HepG2 (cell line): Measurements from ENCODE around the gene CDH22. TPM values are rescaled to one million over a fixed set of nuclear protein-coding genes. Genes with fewer than 3 reads are reported as not detected.
A peak's percentile ranks its signal among the peaks of the same experiment; 100 is the strongest.

ENCODE experiments used
- ATAC-seq: fragments of 200-7000 bp; cut with Tn5 transposase; 3 replicates; pipeline ENCODE4 v1.9.1; 2020; ENCODE audit warnings: mild to moderate bottlenecking, moderate library complexity
- BruUV-seq: library from RNA; stranded (reverse); fragments of 400-500 nt; replicated peaks from 2 replicates; lab custom pipeline; 2021; lab: Mats Ljungman, UMichigan
- CTCF ChIA-PET: fragments of 300-600 bp; formaldehyde crosslinking; extraction: SDS; loops from one replicate; lab custom pipeline; 2021; ENCODE audit warnings: low total read pairs, inconsistent platforms, low intra/inter-chr PET ratio; lab: Yijun Ruan, JAX
- POLR2A ChIA-PET: fragments of 350-600 bp; sonication (Branson Sonifier 250); formaldehyde crosslinking; loops from one replicate; lab custom pipeline; 2020; ENCODE audit warnings: antibody characterized with exemption, inconsistent platforms; lab: Yijun Ruan, JAX
- DNase-seq: peaks from one replicate; pipeline ENCODE4 v3.0.0-alpha.2; 2015; ENCODE audit warnings: low spot score
- FAIRE-seq: peaks from 3 replicates; lab custom pipeline; 2011; peaks lifted over from hg19 to GRCh38; lab: Jason Lieb, UNC
- H2AFZ ChIP-seq: one replicate; pipeline ENCODE4 v1.6.1; 2011; ENCODE audit warnings: low read length, inconsistent platforms
- H3K27ac ChIP-seq: fragments of 300-600 bp; 3 replicates; pipeline ENCODE4 v1.8.0; 2011; ENCODE audit warnings: mixed run types, mild to moderate bottlenecking, mixed read lengths, low read length, inconsistent platforms; ENCODE audit not compliant: insufficient read depth; ENCODE audit errors: extremely low read length
- H3K27me3 ChIP-seq, 2 experiments: fragments of 200-600 bp in 1 of 2; 2 replicates in 1 of 2; 3 replicates in 1 of 2; pipeline versions ENCODE4 v1.6.0 to v1.8.0; 2011; ENCODE audit warnings: low read length in 2 of 2, mild to moderate bottlenecking in 2 of 2, moderate library complexity in 2 of 2, inconsistent platforms in 1 of 2; ENCODE audit not compliant: insufficient read depth in 2 of 2, control insufficient read depth in 1 of 2
- H3K36me3 ChIP-seq, 2 experiments: fragments of 200-600 bp in 1 of 2; replicated peaks in 1 of 2; 2 replicates in 1 of 2; 3 replicates in 1 of 2; pipeline versions ENCODE4 v1.5.1 to v1.8.0; 2011; ENCODE audit warnings: low read length in 2 of 2, inconsistent platforms in 1 of 2; ENCODE audit not compliant: insufficient read depth in 2 of 2, control insufficient read depth in 1 of 2
- H3K4me1 ChIP-seq: 2 replicates; pipeline ENCODE4 v1.5.1; 2012; ENCODE audit warnings: low read length, inconsistent platforms; ENCODE audit not compliant: insufficient read depth
- H3K4me2 ChIP-seq: 2 replicates; pipeline ENCODE4 v1.6.0; 2011; ENCODE audit warnings: low read depth, low read length, inconsistent platforms
- H3K4me3 ChIP-seq, 3 experiments: fragments of 200-600 bp in 1 of 3; sonication (generic), shearing (Covaris generic) in 1 of 3; replicated peaks in 1 of 3; 2 replicates each; pipeline ENCODE4 v1.5.1; 2011 to 2016; ENCODE audit warnings: low read length in 3 of 3, inconsistent platforms in 2 of 3, low read depth in 2 of 3, mild to moderate bottlenecking in 2 of 3, control low read depth in 1 of 3, mixed read lengths in 1 of 3; ENCODE audit not compliant: insufficient read depth in 1 of 3
- H3K79me2 ChIP-seq: one replicate; pipeline ENCODE4 v1.6.1; 2011; ENCODE audit warnings: low read length, inconsistent platforms; ENCODE audit not compliant: insufficient read depth
- H3K9ac ChIP-seq: 2 replicates; pipeline ENCODE4 v1.6.0; 2011; ENCODE audit warnings: mild to moderate bottlenecking, low read depth, low read length, inconsistent platforms; ENCODE audit not compliant: insufficient read depth
- H3K9me3 ChIP-seq: 2 replicates; pipeline ENCODE4 v1.5.1; 2012; ENCODE audit warnings: mild to moderate bottlenecking, low read length
- H4K20me1 ChIP-seq: 2 replicates; pipeline ENCODE4 v1.6.0; 2011; ENCODE audit warnings: inconsistent platforms, mild to moderate bottlenecking, low read length, moderate library complexity; ENCODE audit not compliant: insufficient read depth
- ADNP ChIP-seq: sonication (generic); formaldehyde crosslinking; IDR thresholded peaks from 2 replicates; pipeline ENCODE4 v1.4.0; 2020; ENCODE audit warnings: missing genetic modification reagents
- MED1 ChIP-seq: sonication (generic); formaldehyde crosslinking; IDR thresholded peaks from 2 replicates; pipeline ENCODE4 v1.4.0; 2020; ENCODE audit warnings: missing genetic modification reagents
- RBM39 ChIP-seq: fragments of 200-400 bp; formaldehyde crosslinking; IDR thresholded peaks from one replicate; pipeline ENCODE4 v1.6.1; 2018; ENCODE audit warnings: antibody characterized with exemption, mild to moderate bottlenecking, low read depth, low read length; ENCODE audit not compliant: poor library complexity, severe bottlenecking
- ZBTB10 ChIP-seq: sonication (generic); formaldehyde crosslinking; IDR thresholded peaks from 2 replicates; pipeline ENCODE4 v1.4.0; 2020; ENCODE audit warnings: missing genetic modification reagents, borderline replicate concordance
- ZBTB3 ChIP-seq: sonication (generic); formaldehyde crosslinking; IDR thresholded peaks from 2 replicates; pipeline ENCODE4 v1.4.0; 2020; ENCODE audit warnings: low read depth, mild to moderate bottlenecking, moderate library complexity, missing genetic modification reagents, borderline replicate concordance
- ZNF138 ChIP-seq: sonication (generic); formaldehyde crosslinking; IDR thresholded peaks from 2 replicates; pipeline ENCODE4 v1.5.0; 2020; ENCODE audit warnings: mild to moderate bottlenecking, low read depth, missing genetic modification reagents
- ZNF574 ChIP-seq: sonication (generic); formaldehyde crosslinking; IDR thresholded peaks from 2 replicates; pipeline ENCODE4 v1.4.0; 2020; ENCODE audit warnings: missing genetic modification reagents
- ZNF703 ChIP-seq: sonication (generic); formaldehyde crosslinking; IDR thresholded peaks from 2 replicates; pipeline ENCODE4 v1.5.1; 2020; ENCODE audit warnings: missing genetic modification reagents, mild to moderate bottlenecking, moderate library complexity, borderline replicate concordance
- WGBS: methylation state at CpG from one replicate; pipeline ENCODE4 v1.1.6; 2017; ENCODE audit warnings: low lambda C conversion rate; 5-methylcytosine and 5-hydroxymethylcytosine counted together
- in situ Hi-C: cut with HindIII; loops from 2 replicates; pipeline ENCODE4 v1.10.0; 2017; ENCODE audit warnings: low pct_unique_long_range_greater_than_20kb; ENCODE audit not compliant: extremely low pct_ligation_motif_present
- intact Hi-C: fragments of 100-400 bp; cut with micrococcal nuclease; formaldehyde crosslinking; loops from one replicate; pipeline ENCODE4 v1.10.0; 2022; ENCODE audit not compliant: unreplicated experiment
- polyA plus RNA-seq, 8 experiments: library from polyadenylated mRNA; depleted of rRNA in 3 of 8; stranded (reverse) in 7 of 8; unstranded in 1 of 8; fragments of >200 nt; fragmentation: Illumina TruSeq in 4 of 8; extraction: Trizol in 4 of 8; gene quantifications; 2 replicates each; pipeline versions ENCODE4 v1.2.1 to v1.2.3, GENCODE V29; 2011 to 2016; ENCODE audit warnings: low read depth in 4 of 8, missing spikeins in 1 of 8, mixed read lengths in 1 of 8; ENCODE audit not compliant: insufficient read depth in 1 of 8
- total RNA-seq, 5 experiments: library from RNA; depleted of rRNA; stranded (reverse); fragments of >200 nt; fragmentation: Illumina TruSeq; extraction: Trizol; gene quantifications; 2 replicates each; pipeline ENCODE4 v1.2.3, GENCODE V29; 2016; ENCODE audit warnings: low read depth in 1 of 5

Gene CDH22
- total and polyA plus RNA-seq, 2 of the 13 experiments (the other 11 are each of a cell fraction or from before 2014, with no cell fraction given), result not detected

- Histone ChIP-seq H3K36me3 (no peaks in the 10 kb centered on the region), H3K27me3 (peaks cover 2 to 44% of the 10 kb centered on the region in 2 experiments; a peak in 3 of 5 replicates), H3K4me1 (no peaks in the 10 kb centered on the region; the same call in 1 of the 2 replicates), H3K4me3 (no peak overlapping the region), H4K20me1 (no peaks in the 10 kb centered on the region), H3K4me2 (no peak overlapping the region), H3K9ac (no peak overlapping the region), H3K27ac (no peak overlapping the region), H3K9me3 (no peaks in the 10 kb centered on the region), H3K79me2 (no peaks in the 10 kb centered on the region), H2AFZ (no peak overlapping the region)
- no TSS peak for BruUV-seq
- DNase-seq (no peak), ATAC-seq (peak; percentile 17; the same call in 2 of the 3 replicates), FAIRE-seq (no peak)
- intact Hi-C loops (no loop called here), in situ Hi-C loops (no loop called here)
- CTCF ChIA-PET, result no interaction called here
- POLR2A ChIA-PET, result no interaction called here
- WGBS, result 2% methylated on average over 4 of the region's 4 CpGs
- TF ChIP-seq ZNF138 (CRISPR knock-in tag), result no peak
- no peak for TF ChIP-seq MED1 (CRISPR knock-in tag)
- no peak for TF ChIP-seq ADNP (CRISPR knock-in tag)
- TF ChIP-seq ZBTB10 (CRISPR knock-in tag), result no peak
- TF ChIP-seq ZNF574 (CRISPR knock-in tag), result no peak
- TF ChIP-seq RBM39, result no peak
- TF ChIP-seq ZBTB3, result no peak
- TF ChIP-seq ZNF703, result no peak
Observed at GRCh38 chr20:46276531-46276930, 31.8 kb downstream of the CDH22 start.
